SU-DHL-6 (cell line): ENCODE data around the gene ITGA8.
"Not testable (repeated sequence)": the region's sequence is repeated elsewhere in the genome, so short reads cannot be mapped to it uniquely, and the experiment has no call there.

Experiments
- H2AFZ ChIP-seq: fragments of 200-600 bp; sonication (generic); 2 replicates; pipeline ENCODE4 v1.6.1; 2014; ENCODE audit warnings: low read depth, mild to moderate bottlenecking, moderate library complexity, mixed read lengths, antibody characterized with exemption, low read length; ENCODE audit not compliant: severe bottlenecking
- H3F3A ChIP-seq: fragments of 200-600 bp; shearing (Covaris generic); 2 replicates; pipeline ENCODE4 v1.6.0; 2016; ENCODE audit warnings: antibody characterized with exemption, mild to moderate bottlenecking; ENCODE audit not compliant: insufficient read depth
- H3K27ac ChIP-seq: fragments of 200-600 bp; sonication (generic); 2 replicates; pipeline ENCODE4 v1.5.1; 2016; ENCODE audit warnings: low read depth, mild to moderate bottlenecking, low read length, moderate library complexity, mixed read lengths
- H3K27me3 ChIP-seq: fragments of 200-600 bp; sonication (generic), shearing (Covaris generic); 2 replicates; pipeline ENCODE4 v1.6.0; 2014; ENCODE audit warnings: mild to moderate bottlenecking, low read length
- H3K36me3 ChIP-seq: fragments of 200-600 bp; sonication (generic); 2 replicates; pipeline ENCODE4 v1.6.1; 2014; ENCODE audit warnings: mild to moderate bottlenecking, low read length, mixed read lengths
- H3K4me2 ChIP-seq: fragments of 300-600, 200-600 bp; shearing (Covaris generic), sonication (generic); 2 replicates; pipeline ENCODE4 v1.6.0; 2014; ENCODE audit warnings: low read length, low read depth, mild to moderate bottlenecking; ENCODE audit not compliant: poor library complexity, severe bottlenecking
- H3K4me3 ChIP-seq: fragments of 200-600 bp; sonication (generic); 2 replicates; pipeline ENCODE4 v1.5.1; 2014; ENCODE audit warnings: antibody characterized with exemption, low read length, mild to moderate bottlenecking, mixed read lengths; ENCODE audit not compliant: insufficient read depth, poor library complexity, severe bottlenecking
- H3K79me2 ChIP-seq: fragments of 200-600 bp; sonication (generic); 2 replicates; pipeline ENCODE4 v1.6.1; 2014; ENCODE audit warnings: mild to moderate bottlenecking, low read length, moderate library complexity; ENCODE audit not compliant: insufficient read depth
- H3K9ac ChIP-seq: fragments of 200-600 bp; sonication (generic); 2 replicates; pipeline ENCODE4 v1.7.0; 2014; ENCODE audit warnings: mild to moderate bottlenecking, low read length
- H3K9me2 ChIP-seq: fragments of 200-600 bp; sonication (generic); replicated peaks from 2 replicates; pipeline ENCODE4 v1.6.1; 2014; ENCODE audit warnings: low read length; ENCODE audit not compliant: insufficient read depth
- H3K9me3 ChIP-seq: fragments of 200-600 bp; sonication (generic); 2 replicates; pipeline ENCODE4 v1.6.1; 2014; ENCODE audit warnings: low read length, mixed read lengths; ENCODE audit not compliant: insufficient read depth
- H4K20me1 ChIP-seq: fragments of 200-600 bp; sonication (generic); 2 replicates; pipeline ENCODE4 v1.6.1; 2014; ENCODE audit warnings: low read depth, mild to moderate bottlenecking, antibody characterized with exemption, low read length, moderate library complexity, mixed read lengths
- EZH2phosphoT487 ChIP-seq: fragments of 200-600 bp; sonication (generic), shearing (Covaris generic); conservative IDR thresholded peaks from 2 replicates; pipeline ENCODE4 v1.6.1; 2018; ENCODE audit warnings: mild to moderate bottlenecking, antibody characterized with exemption, low read length, moderate library complexity, mixed read lengths
- TF ChIP-seq, protein P1 (sequence below): fragments of 200-600 bp; sonication (generic); IDR thresholded peaks from one replicate; pipeline ENCODE4 v1.5.1; 2017; ENCODE audit warnings: antibody characterized with exemption, mild to moderate bottlenecking, low read length, moderate library complexity; ENCODE audit not compliant: insufficient read depth, poor library complexity, severe bottlenecking

The ITGA8 gene

GRCh38 chr10:15719899-15720634 lies at the start of gene ITGA8:
TSS of gene ITGA8 (minus strand) at chr10:15719922. CDS start at chr10:15719771, 151 bp downstream.
- TF ChIP-seq, protein P1, sequence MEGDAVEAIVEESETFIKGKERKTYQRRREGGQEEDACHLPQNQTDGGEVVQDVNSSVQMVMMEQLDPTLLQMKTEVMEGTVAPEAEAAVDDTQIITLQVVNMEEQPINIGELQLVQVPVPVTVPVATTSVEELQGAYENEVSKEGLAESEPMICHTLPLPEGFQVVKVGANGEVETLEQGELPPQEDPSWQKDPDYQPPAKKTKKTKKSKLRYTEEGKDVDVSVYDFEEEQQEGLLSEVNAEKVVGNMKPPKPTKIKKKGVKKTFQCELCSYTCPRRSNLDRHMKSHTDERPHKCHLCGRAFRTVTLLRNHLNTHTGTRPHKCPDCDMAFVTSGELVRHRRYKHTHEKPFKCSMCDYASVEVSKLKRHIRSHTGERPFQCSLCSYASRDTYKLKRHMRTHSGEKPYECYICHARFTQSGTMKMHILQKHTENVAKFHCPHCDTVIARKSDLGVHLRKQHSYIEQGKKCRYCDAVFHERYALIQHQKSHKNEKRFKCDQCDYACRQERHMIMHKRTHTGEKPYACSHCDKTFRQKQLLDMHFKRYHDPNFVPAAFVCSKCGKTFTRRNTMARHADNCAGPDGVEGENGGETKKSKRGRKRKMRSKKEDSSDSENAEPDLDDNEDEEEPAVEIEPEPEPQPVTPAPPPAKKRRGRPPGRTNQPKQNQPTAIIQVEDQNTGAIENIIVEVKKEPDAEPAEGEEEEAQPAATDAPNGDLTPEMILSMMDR, result no peak
- TF ChIP-seq EZH2phosphoT487, result no peak
- H3F3A ChIP-seq, result no peaks in the 10 kb centered on the region

GRCh38 chr10:15764892-15765454 lies 45.3 kb upstream of the ITGA8 start:
- Histone ChIP-seq H3F3A (no peaks in the 10 kb centered on the region), H3K4me3 (no peak overlapping the region), H3K4me2 (no peak overlapping the region), H4K20me1 (no peaks in the 10 kb centered on the region), H3K36me3 (no peaks in the 10 kb centered on the region), H3K9ac (no peak overlapping the region), H2AFZ (no peak overlapping the region), H3K9me3 (no peaks in the 10 kb centered on the region), H3K27me3 (no peaks in the 10 kb centered on the region), H3K9me2 (no peaks in the 10 kb centered on the region), H3K79me2 (no peaks in the 10 kb centered on the region), H3K27ac (no peak overlapping the region)
- TF ChIP-seq, protein P1, result no peak
- no peak for TF ChIP-seq EZH2phosphoT487

More at GRCh38 chr10:15719899-15720634, at the start of gene ITGA8:
- Histone ChIP-seq H3K9me3 (no peaks in the 10 kb centered on the region), H3K9me2 (no peaks in the 10 kb centered on the region), H2AFZ (no peak within 1 kb of the TSS), H3K36me3 (no peaks in the 10 kb centered on the region), H3K4me3 (no peak within 1 kb of the TSS), H3K4me2 (no peak within 1 kb of the TSS), H3K27me3 (no peaks in the 10 kb centered on the region), H4K20me1 (no peaks in the 10 kb centered on the region), H3K9ac (no peak within 1 kb of the TSS), H3K79me2 (no peaks in the 10 kb centered on the region), H3K27ac (no peak within 1 kb of the TSS)

GRCh38 chr10:15763006-15763405 lies 43.3 kb upstream of the ITGA8 start:
- TF ChIP-seq, protein P1, result no peak
- no peak for TF ChIP-seq EZH2phosphoT487
- Histone ChIP-seq H3K4me3 (no peak overlapping the region), H3K27ac (no peak overlapping the region), H3F3A (no peaks in the 10 kb centered on the region), H2AFZ (no peak overlapping the region), H3K36me3 (no peaks in the 10 kb centered on the region), H4K20me1 (no peaks in the 10 kb centered on the region), H3K9me2 (no peaks in the 10 kb centered on the region), H3K79me2 (no peaks in the 10 kb centered on the region), H3K9ac (no peak overlapping the region), H3K4me2 (no peak overlapping the region), H3K9me3 (no peaks in the 10 kb centered on the region), H3K27me3 (no peaks in the 10 kb centered on the region)

- not testable (repeated sequence) for H3K9ac ChIP-seq, H3K4me3 ChIP-seq, H3K79me2 ChIP-seq, H4K20me1 ChIP-seq, H3K9me3 ChIP-seq, H3K4me2 ChIP-seq, H3K27ac ChIP-seq, H3F3A ChIP-seq, H2AFZ ChIP-seq, H3K9me2 ChIP-seq, H3K27me3 ChIP-seq, H3K36me3 ChIP-seq
Measured at GRCh38 chr10:15762239-15762638, 42.5 kb upstream of the ITGA8 start.

- H3K27me3 ChIP-seq, H3K4me2 ChIP-seq, H2AFZ ChIP-seq, H3K79me2 ChIP-seq, H3F3A ChIP-seq, H4K20me1 ChIP-seq, H3K4me3 ChIP-seq, H3K9me2 ChIP-seq, H3K27ac ChIP-seq, H3K36me3 ChIP-seq, H3K9ac ChIP-seq, H3K9me3 ChIP-seq: not testable (repeated sequence)
Measured at GRCh38 chr10:15761224-15761623, 41.5 kb upstream of the ITGA8 start.
